Measurements from ENCODE around the gene PCDHGA11.
A peak's percentile ranks its signal among the peaks of the same experiment; 100 is the strongest.
"Not testable (repeated sequence)": the region's sequence is repeated elsewhere in the genome, so short reads cannot be mapped to it uniquely, and the experiment has no call there.

PCDHGA11 gene

DNA sequence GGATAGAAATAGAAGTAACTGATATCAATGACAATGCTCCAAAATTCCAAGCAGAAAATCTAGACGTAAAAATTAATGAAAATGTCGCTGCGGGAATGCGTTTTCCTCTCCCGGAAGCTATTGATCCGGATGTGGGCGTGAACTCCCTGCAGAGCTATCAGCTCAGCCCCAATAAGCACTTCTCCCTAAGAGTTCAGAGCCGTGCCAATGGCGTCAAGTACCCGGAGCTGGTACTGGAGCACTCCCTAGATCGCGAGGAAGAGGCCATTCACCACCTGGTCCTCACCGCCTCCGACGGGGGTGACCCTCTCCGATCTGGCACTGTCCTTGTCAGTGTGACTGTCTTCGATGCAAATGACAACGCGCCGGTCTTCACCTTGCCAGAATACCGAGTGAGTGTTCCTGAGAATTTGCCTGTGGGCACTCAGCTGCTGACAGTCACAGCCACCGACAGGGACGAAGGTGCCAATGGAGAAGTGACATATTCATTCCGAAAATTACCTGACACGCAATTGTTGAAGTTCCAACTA is 7.2 kb upstream of the PCDHGA11 start:
- no peak overlapping the region for H3K4me2 ChIP-seq (ENCODE audit: low read length)
- TF ChIP-seq, protein P1, sequence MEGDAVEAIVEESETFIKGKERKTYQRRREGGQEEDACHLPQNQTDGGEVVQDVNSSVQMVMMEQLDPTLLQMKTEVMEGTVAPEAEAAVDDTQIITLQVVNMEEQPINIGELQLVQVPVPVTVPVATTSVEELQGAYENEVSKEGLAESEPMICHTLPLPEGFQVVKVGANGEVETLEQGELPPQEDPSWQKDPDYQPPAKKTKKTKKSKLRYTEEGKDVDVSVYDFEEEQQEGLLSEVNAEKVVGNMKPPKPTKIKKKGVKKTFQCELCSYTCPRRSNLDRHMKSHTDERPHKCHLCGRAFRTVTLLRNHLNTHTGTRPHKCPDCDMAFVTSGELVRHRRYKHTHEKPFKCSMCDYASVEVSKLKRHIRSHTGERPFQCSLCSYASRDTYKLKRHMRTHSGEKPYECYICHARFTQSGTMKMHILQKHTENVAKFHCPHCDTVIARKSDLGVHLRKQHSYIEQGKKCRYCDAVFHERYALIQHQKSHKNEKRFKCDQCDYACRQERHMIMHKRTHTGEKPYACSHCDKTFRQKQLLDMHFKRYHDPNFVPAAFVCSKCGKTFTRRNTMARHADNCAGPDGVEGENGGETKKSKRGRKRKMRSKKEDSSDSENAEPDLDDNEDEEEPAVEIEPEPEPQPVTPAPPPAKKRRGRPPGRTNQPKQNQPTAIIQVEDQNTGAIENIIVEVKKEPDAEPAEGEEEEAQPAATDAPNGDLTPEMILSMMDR (IDR thresholded peaks at IDR 0.05), result no peak
- peaks cover 10% of the 10 kb centered on the region for H3K9me3 ChIP-seq (ENCODE audit: control insufficient read depth, low read length)
- H3K27me3 ChIP-seq (ENCODE audit: control insufficient read depth, insufficient read depth, low read length), result no peaks in the 10 kb centered on the region
- peaks cover 7% of the 10 kb centered on the region for H3K36me3 ChIP-seq (ENCODE audit: control insufficient read depth, insufficient read depth, low read length)
- no peak overlapping the region for H2AFZ ChIP-seq
- peak overlapping the region; percentile 48 for H3K4me3 ChIP-seq (ENCODE audit: low read depth, low read length)
- no peaks in the 10 kb centered on the region for H3K4me1 ChIP-seq
- H3K9ac ChIP-seq, result no peak overlapping the region
- no peak overlapping the region for H3K27ac ChIP-seq
- H3K79me2 ChIP-seq, result no peaks in the 10 kb centered on the region

DNA sequence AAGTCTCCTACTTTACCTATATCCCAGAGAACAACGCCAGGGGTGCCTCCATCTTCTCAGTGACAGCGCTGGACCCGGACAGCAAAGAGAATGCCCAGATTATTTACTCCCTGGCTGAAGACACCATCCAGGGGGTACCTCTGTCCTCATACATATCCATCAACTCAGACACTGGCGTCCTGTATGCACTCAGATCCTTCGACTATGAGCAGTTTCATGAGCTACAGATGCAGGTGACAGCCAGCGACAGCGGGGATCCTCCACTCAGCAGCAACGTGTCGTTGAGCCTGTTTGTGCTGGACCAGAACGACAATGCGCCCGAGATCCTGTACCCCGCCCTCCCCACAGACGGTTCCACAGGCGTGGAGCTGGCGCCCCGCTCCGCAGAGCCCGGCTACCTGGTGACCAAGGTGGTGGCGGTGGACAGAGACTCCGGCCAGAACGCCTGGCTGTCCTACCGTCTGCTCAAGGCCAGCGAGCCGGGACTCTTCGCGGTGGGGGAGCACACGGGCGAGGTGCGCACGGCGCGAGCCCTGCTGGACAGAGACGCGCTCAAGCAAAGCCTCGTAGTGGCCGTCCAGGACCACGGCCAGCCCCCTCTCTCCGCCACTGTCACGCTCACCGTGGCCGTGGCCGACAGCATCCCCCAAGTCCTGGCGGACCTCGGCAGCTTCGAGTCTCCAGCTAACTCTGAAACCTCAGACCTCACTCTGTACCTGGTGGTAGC is 6.1 kb upstream of the PCDHGA11 start:
- H3K9ac ChIP-seq; H3K36me3 ChIP-seq (ENCODE audit: control insufficient read depth, insufficient read depth, low read length); H3K4me1 ChIP-seq; H3K9me3 ChIP-seq (ENCODE audit: control insufficient read depth, low read length); H3K27me3 ChIP-seq (ENCODE audit: control insufficient read depth, insufficient read depth, low read length); H2AFZ ChIP-seq; H3K4me3 ChIP-seq (ENCODE audit: low read depth, low read length); H3K27ac ChIP-seq; H3K79me2 ChIP-seq; H3K4me2 ChIP-seq (ENCODE audit: low read length): not testable (repeated sequence)

DNA sequence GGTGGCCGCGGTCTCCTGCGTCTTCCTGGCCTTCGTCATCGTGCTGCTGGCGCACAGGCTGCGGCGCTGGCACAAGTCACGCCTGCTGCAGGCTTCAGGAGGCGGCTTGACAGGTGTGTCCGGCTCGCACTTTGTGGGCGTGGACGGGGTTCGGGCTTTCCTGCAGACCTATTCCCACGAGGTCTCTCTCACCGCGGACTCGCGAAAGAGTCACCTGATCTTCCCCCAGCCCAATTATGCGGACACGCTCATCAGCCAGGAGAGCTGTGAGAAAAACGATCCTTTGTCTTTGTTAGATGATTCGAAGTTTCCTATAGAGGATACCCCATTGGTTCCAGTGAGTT is 5.6 kb upstream of the PCDHGA11 start:
- not testable (repeated sequence) for H3K79me2 ChIP-seq; H3K4me1 ChIP-seq; H3K9me3 ChIP-seq (ENCODE audit: control insufficient read depth, low read length); H3K9ac ChIP-seq; H2AFZ ChIP-seq; H3K27ac ChIP-seq; H3K4me2 ChIP-seq (ENCODE audit: low read length); H3K27me3 ChIP-seq (ENCODE audit: control insufficient read depth, insufficient read depth, low read length); H3K4me3 ChIP-seq (ENCODE audit: low read depth, low read length)
- H3K36me3 ChIP-seq (ENCODE audit: control insufficient read depth, insufficient read depth, low read length), result peaks cover 11% of the 10 kb centered on the region

DNA sequence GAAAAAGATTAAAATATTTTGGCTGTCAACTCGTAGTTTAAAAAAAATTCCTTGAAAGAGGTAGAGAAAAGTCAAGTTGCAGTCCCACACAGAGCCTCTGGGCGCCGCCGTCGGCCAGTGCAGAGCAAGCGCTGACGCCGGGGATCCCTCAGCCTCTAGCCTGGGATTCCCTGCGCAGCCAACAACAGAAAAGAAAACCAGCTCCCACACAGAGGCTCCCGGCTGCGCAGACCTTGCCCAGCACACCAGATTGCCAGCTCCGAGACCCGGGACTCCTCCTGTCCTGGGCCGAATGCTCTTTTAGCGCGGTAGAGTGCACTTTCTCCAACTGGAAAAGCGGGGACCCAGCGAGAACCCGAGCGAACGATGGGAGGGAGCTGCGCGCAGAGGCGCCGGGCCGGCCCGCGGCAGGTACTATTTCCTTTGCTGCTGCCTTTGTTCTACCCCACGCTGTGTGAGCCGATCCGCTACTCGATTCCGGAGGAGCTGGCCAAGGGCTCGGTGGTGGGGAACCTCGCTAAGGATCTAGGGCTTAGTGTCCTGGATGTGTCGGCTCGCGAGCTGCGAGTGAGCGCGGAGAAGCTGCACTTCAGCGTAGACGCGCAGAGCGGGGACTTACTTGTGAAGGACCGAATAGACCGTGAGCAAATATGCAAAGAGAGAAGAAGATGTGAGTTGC is 3.2 kb upstream of the PCDHGA11 start, which contains the start of gene PCDHGB7:
Gene PCDHGB7, plus strand, starts transcription at position 184 of the 679 bp plus-strand sequence. Its CDS starts 183 bp downstream, at position 367.
- not testable (repeated sequence) for H3K27me3 ChIP-seq (ENCODE audit: control insufficient read depth, insufficient read depth, low read length); H3K4me1 ChIP-seq; H3K79me2 ChIP-seq; H3K9ac ChIP-seq
- peak within 1 kb of the TSS; percentile 49 for H3K4me3 ChIP-seq (ENCODE audit: low read depth, low read length)
- peak within 1 kb of the TSS; percentile 44 for H3K4me2 ChIP-seq (ENCODE audit: low read length)
- peaks cover 11% of the 10 kb centered on the region for H3K9me3 ChIP-seq (ENCODE audit: control insufficient read depth, low read length)
- H3K27ac ChIP-seq, result peak within 1 kb of the TSS; percentile 63
- H3K36me3 ChIP-seq (ENCODE audit: control insufficient read depth, insufficient read depth, low read length), result peaks cover 18% of the 10 kb centered on the region
- H2AFZ ChIP-seq, result peak within 1 kb of the TSS; percentile 57
- TF ChIP-seq, protein P1 (IDR thresholded peaks at IDR 0.05), result peak; percentile 60

DNA sequence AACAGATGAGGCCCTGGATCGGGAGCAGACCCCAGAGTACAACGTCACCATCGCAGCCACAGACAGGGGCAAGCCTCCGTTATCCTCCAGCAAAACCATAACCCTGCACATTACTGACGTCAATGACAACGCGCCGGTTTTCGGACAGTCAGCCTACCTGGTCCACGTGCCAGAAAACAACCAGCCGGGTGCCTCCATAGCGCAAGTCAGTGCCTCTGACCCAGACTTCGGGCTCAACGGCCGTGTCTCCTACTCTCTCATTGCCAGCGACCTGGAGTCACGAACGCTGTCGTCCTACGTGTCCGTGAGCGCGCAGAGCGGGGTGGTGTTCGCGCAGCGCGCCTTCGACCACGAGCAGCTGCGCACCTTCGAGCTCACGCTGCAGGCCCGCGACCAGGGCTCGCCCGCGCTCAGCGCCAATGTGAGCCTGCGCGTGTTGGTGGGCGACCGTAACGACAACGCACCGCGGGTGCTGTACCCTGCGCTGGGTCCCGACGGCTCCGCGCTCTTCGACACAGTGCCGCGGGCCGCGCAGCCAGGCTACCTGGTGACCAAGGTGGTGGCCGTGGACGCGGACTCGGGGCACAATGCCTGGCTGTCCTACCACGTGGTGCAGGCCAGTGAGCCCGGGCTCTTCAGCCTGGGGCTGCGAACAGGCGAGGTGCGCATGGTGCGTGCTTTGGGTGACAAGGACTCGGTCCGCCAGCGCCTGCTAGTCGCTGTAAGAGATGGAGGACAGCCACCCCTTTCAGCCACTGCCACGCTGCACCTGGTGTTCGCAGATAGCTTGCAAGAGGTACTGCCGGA is 1.6 kb upstream of the PCDHGA11 start:
- TF ChIP-seq, protein P1 (IDR thresholded peaks at IDR 0.05), result no peak
- Histone ChIP-seq H3K4me2 (ENCODE audit: low read length) (no peak overlapping the region), H3K27me3 (ENCODE audit: control insufficient read depth, insufficient read depth, low read length) (no peaks in the 10 kb centered on the region), H3K4me1 (no peaks in the 10 kb centered on the region), H3K36me3 (ENCODE audit: control insufficient read depth, insufficient read depth, low read length) (peaks cover 13% of the 10 kb centered on the region), H3K9me3 (ENCODE audit: control insufficient read depth, low read length) (peaks cover 11% of the 10 kb centered on the region), H2AFZ (no peak overlapping the region), H3K27ac (no peak overlapping the region), H3K9ac (no peak overlapping the region), H3K79me2 (no peaks in the 10 kb centered on the region), H3K4me3 (ENCODE audit: low read depth, low read length) (no peak overlapping the region)

All from parathyroid adenoma (tissue), 2 donors.